ENCODE data around the gene EIPR1.
"Not testable (repeated sequence)": the region's sequence is repeated elsewhere in the genome, so short reads cannot be mapped to it uniquely, and the experiment has no call there.

Gene EIPR1

GRCh38 chr2:3291113-3291512 is 86.5 kb downstream of the EIPR1 start:
- no peak for DNase-seq (ENCODE audit: extremely low read depth in 1 of 2, low read depth in 1 of 2)

- no peak for DNase-seq (ENCODE audit: extremely low read depth in 1 of 2, low read depth in 1 of 2)
Measured at GRCh38 chr2:3290655-3291054, 87.0 kb downstream of the EIPR1 start.

DNA sequence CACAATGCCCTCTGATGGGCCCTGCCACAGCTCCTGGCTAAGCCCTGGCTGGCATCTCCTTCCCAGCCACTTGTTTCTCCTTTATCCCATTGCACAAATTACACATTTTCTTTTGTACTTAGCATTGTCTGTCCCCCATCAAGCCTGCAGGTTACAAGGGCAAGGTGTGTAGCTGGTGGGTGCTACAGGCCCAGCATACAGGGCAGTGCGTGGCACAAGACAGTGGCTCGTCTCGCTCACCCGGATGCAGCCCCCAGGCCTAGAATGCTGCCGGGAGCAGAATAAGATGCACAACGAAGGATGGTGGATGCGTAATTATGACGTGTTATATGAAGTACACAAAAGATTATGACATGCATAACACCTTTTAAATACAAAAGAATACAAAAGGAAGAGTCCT is 87.6 kb downstream of the EIPR1 start:
- DNase-seq (ENCODE audit: extremely low read depth in 1 of 2, low read depth in 1 of 2): no peak

DNA sequence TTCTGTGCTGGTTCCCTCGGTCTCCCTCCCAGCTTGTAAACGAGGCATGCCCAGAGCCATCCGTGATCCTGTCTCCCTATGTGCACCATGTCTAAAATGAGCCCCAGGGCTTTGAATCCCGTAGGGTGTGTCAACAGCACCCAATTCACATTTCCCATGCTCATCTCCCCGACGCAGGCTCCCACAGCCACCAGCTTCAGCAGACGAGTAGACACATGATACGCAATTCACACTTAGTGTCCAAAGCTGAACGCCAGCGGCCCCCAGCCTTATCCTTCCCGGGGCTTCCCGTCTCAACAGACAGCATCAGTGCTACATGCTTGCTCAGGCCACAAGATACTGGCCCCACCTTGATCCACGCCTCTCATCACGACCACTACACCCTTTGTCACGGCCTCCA is 88.1 kb downstream of the EIPR1 start:
- no peak for DNase-seq (ENCODE audit: extremely low read depth in 1 of 2, low read depth in 1 of 2)

DNA sequence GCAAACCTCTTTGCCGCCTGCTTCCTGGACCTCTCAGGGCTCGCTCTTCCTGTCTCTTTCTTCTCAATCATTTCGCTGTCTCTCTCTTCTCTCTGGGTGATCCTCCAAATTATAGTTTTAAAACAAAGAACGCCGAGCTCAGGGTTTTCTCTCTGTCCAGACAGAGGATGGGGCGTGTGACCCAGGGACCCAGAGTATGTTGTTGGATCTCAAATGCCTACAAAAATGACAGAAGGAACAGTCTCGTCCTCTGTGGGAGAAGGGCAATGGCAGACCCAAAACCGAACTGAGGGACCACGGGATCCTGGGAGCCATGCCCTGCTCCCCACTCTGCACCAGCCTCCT is 88.5 kb downstream of the EIPR1 start:
- DNase-seq (ENCODE audit: extremely low read depth in 1 of 2, low read depth in 1 of 2): no peak

DNA sequence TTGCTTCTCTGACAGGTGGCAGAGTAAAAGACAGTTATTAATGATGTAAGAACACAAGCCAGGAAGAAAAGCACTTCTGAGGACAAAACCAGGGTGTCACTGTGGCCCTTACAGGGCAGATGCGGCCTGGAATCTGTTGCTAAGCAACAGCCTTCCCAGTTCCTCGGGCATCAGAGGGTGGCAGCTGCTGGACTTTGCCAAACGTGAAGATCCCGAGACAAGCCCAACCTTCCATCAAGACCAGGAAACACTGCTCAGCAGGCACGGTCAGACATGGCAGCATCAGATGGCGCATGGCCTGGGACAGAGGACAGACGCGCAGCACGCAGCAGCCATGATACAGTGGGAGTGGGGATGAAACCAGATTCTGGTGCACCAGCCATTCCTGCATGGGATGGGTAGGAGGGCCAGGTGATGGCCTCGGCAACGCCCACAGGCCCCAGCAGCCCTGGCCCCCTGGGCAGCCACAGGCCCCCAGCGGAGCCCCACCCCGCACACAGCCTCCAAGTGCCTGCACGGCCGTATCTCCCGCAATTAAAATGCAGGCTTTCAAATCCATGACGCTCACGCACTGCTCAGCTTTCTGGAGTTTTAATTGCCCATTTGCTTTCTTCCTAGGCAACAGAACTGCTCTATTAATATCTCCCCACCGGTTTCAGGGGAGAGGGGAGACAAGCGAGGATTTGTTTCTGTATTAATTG is 89.0 kb downstream of the EIPR1 start:
- no peak for DNase-seq (ENCODE audit: extremely low read depth in 1 of 2, low read depth in 1 of 2)

DNA sequence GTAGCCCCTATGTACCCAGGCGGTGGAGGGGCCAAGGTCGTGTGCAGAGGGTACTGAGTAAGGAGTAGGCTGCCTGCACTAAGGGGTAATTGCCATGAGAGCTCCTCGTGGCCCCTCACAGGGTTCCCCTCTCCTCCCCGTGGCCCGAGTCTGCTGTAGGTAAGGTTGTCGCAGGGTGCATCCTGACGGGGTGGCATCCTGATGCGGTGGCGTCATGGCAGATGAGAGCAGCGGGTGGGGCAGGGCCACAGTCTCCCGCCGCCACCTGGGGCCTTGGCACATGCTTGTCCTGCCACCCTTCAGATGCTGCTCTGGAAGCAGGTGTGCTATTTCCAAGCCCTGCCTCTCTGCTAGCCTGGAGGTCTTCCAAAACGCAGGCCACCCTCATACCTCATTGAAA is 89.7 kb downstream of the EIPR1 start:
- no peak for DNase-seq (ENCODE audit: extremely low read depth in 1 of 2, low read depth in 1 of 2)

DNA sequence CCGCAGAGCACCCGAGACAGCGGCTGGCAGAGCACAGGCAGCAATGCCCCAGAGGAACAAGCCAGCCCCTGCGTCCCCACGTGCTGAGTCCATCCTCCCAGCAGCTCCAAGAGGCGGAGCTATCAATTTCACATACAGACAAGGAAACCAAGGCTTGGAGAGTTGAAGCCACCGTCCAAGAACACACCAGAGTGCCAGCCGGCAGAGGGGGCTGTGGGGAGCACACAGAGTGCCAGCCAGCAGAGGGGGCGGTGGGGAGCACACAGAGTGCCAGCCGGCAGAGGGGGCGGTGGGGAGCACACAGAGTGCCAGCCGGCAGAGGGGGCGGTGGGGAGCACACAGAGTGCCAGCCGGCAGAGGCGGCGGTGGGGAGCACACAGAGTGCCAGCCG is 91.0 kb downstream of the EIPR1 start:
- not testable (repeated sequence) for DNase-seq (ENCODE audit: extremely low read depth in 1 of 2, low read depth in 1 of 2)

DNA sequence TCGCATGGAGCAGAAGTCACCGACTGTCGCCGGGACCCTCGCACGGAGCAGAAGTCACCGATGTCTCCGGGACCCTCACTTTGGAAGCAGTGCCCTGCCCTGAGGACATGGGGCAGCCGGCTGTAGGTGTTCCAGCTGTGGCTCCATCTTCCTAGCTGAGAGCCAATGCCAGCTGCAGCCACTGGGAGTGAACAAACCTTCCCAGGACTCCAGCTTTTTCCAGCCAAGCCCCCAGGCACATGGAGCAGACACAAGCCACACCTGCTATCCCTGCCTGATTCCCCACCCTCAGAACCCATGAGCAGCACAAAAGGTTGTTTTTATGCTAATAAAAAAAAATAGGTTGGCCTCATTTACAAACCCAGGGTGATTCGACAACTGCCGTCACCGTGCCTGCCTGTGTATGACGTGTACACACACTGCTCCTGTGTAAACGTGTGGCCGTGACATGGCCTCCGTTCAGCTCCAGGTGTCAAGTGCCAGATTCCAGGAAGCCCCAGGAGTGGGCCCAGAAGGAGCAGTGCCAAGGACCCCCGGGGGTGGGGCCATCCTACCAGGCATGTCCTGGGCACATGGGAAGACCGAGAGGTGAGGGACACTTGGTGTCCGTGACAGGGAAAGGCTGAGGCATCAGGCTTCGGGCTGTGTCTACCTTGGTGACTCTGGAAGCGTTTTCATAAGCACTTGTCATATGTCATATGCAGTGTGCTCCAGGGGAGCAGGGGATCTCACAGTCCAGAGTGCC is 91.5 kb downstream of the EIPR1 start:
- DNase-seq (ENCODE audit: extremely low read depth in 1 of 2, low read depth in 1 of 2): no peak

DNA sequence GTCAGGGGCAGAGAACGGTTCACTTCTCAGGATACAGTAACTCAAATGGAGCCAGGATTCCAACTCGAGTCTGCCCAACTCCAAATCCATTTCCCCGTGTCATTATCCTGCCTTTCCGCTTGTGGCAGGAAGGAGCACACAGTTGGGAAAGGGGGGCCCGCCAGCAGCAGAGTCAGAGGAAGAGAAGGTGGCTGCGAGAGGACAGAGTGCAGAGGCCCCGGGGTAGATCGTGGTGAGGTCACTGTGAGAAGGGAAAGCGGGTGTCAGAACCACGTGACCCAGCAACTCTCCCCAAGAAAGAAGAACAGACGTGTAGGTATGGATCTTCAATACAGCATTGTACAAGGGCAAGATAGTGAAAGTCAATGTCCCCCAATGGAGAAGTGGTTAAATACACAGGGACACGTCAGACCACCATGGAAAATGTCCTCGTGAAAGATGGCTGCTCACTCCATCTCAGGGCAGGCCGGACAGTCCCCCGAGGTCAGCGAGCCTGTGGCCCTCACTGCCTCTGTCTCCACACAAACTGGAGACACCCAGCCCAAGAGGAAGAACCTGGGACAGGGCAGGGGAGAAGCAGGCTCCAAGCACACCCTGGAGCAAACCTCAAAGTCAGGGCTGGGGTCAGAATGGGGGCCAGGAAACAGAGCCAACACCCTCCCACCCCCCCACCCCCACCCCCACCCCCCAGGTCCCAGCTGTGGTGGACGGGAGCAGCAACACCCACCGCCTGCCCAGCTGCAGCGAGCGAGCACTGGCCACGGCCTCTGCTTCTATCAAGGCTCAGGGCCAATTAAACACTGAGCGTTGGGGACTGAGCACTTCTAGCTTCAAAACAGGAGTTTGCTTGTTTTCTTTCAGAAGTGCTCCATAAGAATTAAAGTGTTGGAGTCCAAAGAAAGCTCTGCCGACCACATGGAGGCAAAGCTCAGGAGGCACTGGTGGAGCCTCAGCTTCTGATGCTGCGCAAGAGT is 92.7 kb downstream of the EIPR1 start:
- no peak for DNase-seq (ENCODE audit: extremely low read depth in 1 of 2, low read depth in 1 of 2)

- not testable (repeated sequence) for DNase-seq (ENCODE audit: extremely low read depth in 1 of 2, low read depth in 1 of 2)
Measured at GRCh38 chr2:3283876-3284656, 93.6 kb downstream of the EIPR1 start.

DNA sequence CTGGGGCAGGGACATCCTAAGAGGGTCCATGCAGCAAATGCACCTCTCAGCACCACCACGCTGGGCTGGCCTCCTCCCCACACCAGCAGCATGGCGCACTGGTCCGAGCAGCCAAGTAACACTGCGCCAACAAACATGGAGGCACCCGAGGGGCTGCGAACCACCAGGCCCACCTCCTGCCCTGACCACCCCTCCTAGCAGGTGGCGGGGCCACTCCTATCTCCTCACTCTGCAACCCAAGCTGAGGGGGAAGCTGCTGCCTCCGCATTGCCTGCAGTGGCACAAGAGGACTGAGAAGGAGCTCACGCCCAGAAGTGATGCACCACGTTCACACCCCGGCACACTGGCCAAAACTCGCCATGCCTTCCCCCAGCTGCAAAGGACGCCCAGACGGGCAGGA is 94.4 kb downstream of the EIPR1 start:
- no peak for DNase-seq (ENCODE audit: extremely low read depth in 1 of 2, low read depth in 1 of 2)

GRCh38 chr2:3282056-3282998 is 95.3 kb downstream of the EIPR1 start:
- DNase-seq (ENCODE audit: extremely low read depth in 1 of 2, low read depth in 1 of 2): no peak

DNA sequence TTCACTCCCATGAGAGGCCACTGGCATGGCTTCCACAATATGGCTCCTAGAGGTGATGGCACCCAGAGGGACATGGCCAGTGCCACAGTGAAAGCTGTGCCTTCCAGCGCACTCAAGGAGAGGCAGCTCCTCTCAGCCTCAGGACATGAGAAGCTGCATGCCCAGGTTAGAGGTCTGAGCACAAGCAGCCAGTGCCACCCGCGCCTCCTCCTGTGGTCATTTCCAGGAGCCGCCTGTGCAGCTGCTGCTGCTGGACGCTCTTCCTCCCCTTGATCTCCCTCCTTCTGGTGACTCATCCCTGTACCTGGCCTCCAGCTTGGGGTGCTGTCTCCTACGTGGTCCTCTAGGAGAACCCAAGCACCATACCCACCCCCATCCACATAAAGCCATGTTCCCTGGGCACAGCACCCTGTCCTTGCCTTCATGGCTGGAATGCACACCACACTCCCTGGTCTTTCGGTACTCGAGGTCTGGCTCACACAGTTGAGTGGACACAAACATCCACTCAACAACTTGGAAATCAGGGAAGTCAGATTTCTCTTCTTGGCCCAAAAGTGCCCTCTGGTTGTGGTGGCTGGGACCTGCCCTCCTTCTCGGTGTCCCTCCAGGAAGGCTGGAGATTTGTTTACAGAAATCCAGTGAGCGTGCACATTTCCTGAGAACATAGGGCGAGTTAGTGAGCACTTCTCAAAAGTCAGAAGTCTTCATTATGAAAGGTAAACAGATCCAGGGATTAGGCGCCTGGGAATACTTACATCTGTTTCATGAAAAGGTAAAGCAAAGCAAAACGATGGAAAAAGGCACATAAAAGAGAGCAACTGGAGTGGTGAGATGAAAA is 96.7 kb downstream of the EIPR1 start:
- no peak for DNase-seq (ENCODE audit: extremely low read depth in 1 of 2, low read depth in 1 of 2)

DNA sequence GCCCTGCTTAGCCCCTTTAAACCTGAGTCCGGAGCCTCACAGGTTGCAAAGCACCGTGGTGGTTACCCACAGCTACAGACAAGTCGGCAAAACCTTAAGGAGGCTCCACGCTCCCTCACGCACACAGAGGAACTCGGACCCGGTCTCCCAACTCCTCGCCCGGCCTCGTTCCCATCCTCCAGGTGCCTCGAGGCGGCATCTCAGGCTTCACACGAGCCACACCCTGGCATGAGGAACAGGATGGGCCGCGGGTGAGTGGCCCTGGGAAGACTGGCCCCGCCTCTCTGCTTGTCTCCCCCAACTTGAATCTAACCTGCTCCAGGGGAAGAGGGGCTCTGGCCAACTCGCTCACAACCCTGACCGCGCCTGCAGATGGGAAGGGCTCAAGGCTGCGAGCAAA is 97.4 kb downstream of the EIPR1 start:
- no peak for DNase-seq (ENCODE audit: extremely low read depth in 1 of 2, low read depth in 1 of 2)

GRCh38 chr2:3279236-3279960 is 98.2 kb downstream of the EIPR1 start:
- no peak for DNase-seq (ENCODE audit: extremely low read depth in 1 of 2, low read depth in 1 of 2)

DNA sequence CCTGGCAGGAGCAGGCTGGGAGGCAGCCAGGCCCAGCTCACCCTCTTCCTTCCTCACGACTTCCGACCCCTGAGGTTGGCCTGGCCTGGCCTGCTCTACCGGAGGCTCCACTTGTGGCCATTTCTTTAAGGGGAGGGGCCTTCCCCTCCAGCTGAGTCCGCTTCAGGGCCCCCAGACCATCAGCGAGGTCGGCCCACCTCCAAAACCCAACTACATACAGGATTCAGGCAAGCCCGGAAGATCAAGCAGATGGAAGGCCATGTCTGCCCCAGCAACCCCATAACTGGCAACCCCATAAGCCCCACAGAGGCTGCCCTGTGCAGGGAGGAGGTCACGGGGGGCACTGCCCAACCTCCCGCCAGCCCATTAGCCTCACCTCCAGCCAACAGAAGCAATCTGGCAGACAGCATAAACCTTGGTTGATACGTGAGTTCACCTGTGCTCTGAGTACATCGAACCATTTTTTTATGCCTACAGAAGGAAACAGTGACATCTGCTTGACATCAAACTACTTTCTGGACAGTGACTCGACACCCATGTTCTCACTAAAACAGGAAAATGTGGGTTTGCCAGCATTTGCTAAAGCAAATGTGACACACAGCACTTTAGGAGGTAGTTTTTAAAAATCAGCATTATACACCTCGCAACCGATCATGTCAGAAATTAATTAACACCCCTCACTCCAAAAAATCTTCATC is 98.9 kb downstream of the EIPR1 start:
- no peak for DNase-seq (ENCODE audit: extremely low read depth in 1 of 2, low read depth in 1 of 2)
